ENCODE data around the gene MAPRE3. TPM values are rescaled to one million over a fixed set of nuclear protein-coding genes. Genes with fewer than 3 reads are reported as not detected.

The MAPRE3 gene
- total RNA-seq, 1 experiment from 2014 or later, result 11.6 TPM

- BruUV-seq (replicated peaks), result no TSS peak
- no peaks in the 10 kb centered on the region for H3K36me3 ChIP-seq (ENCODE audit: control insufficient read depth, insufficient read depth, low read length)
- H3K4me1 ChIP-seq (ENCODE audit: control insufficient read depth, insufficient read depth, low read length), result no peaks in the 10 kb centered on the region
- H3K27me3 ChIP-seq (ENCODE audit: control insufficient read depth, insufficient read depth, low read length), result no peaks in the 10 kb centered on the region
- ATAC-seq, result no peak
- intact Hi-C loops (cut with micrococcal nuclease; ENCODE audit: unreplicated experiment), result no loop called here
- H3K9me3 ChIP-seq (ENCODE audit: control insufficient read depth, insufficient read depth, low read depth, low read length), result no peaks in the 10 kb centered on the region
- POLR2A ChIA-PET, result no interaction called here
- CTCF ChIA-PET, result no interaction called here
- in situ Hi-C loops (cut with HindIII; ENCODE audit: low pct_unique_long_range_greater_than_20kb, low sequenced_read_pairs), result no loop called here
- no peak for TF ChIP-seq POLR2AphosphoS5 (IDR thresholded peaks at IDR 0.05; ENCODE audit: low read depth, low read length)
- TF ChIP-seq TCF7L2 (IDR thresholded peaks at IDR 0.05; ENCODE audit: low read depth, low read length), result no peak
- no peak for TF ChIP-seq CTCF (IDR thresholded peaks at IDR 0.05)
- TF ChIP-seq REST (IDR thresholded peaks at IDR 0.05; ENCODE audit: insufficient read depth in 1 of 2, low read depth in 2 of 2, low read length in 1 of 2), result no peak
- TF ChIP-seq SIN3A (IDR thresholded peaks at IDR 0.05; ENCODE audit: borderline replicate concordance, insufficient read depth, low read depth, low read length), result no peak
- H3K27ac ChIP-seq (ENCODE audit: low read length), result no peak overlapping the region
- H3K4me3 ChIP-seq (ENCODE audit: low read depth in 2 of 2, low read length in 2 of 2), result no peak overlapping the region
- no peak for DNase-seq (ENCODE audit: low read depth, low spot score)
Measured at GRCh38 chr2:26934985-26935384, 35.5 kb upstream of the MAPRE3 start.

DNA sequence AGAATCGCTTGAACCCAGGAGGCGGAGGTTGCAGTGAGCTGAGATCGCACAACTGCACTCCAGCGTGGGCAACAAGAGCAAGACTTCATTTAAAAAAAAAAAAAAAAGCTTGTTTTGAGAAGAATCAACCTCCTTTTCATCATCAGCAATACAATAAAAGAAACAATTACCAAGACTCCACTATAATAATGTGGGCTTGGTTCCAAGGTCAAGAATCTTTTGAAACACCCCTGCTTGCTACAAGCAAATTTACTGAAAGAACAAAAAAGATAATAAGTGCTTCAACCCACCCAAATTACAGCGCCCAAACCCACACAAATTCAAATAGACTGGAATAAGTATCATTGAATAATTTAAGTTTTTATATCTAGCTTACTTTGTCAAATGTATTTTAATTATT, 33.6 kb upstream of the MAPRE3 start:
- Histone ChIP-seq H3K27ac (ENCODE audit: low read length) (no peak overlapping the region), H3K36me3 (ENCODE audit: control insufficient read depth, insufficient read depth, low read length) (no peaks in the 10 kb centered on the region), H3K4me1 (ENCODE audit: control insufficient read depth, insufficient read depth, low read length) (no peaks in the 10 kb centered on the region), H3K9me3 (ENCODE audit: control insufficient read depth, insufficient read depth, low read depth, low read length) (no peaks in the 10 kb centered on the region), H3K4me3 (ENCODE audit: low read depth in 2 of 2, low read length in 2 of 2) (no peak overlapping the region), H3K27me3 (ENCODE audit: control insufficient read depth, insufficient read depth, low read length) (no peaks in the 10 kb centered on the region)
- ATAC-seq (no peak), DNase-seq (ENCODE audit: low read depth, low spot score) (no peak)
- ChIA-PET POLR2A (interaction anchor here (0.7 kb wide), 1 partner anchor 366 kb away, joined by 4 read pairs; no protein-coding TSS in a partner anchor), CTCF (no interaction called here)
- BruUV-seq (replicated peaks), result no TSS peak
- in situ Hi-C loops (cut with HindIII; ENCODE audit: low pct_unique_long_range_greater_than_20kb, low sequenced_read_pairs) (no loop called here), intact Hi-C loops (cut with micrococcal nuclease; ENCODE audit: unreplicated experiment) (no loop called here)
- TF ChIP-seq POLR2AphosphoS5 (IDR thresholded peaks at IDR 0.05; ENCODE audit: low read depth, low read length) (no peak), SIN3A (IDR thresholded peaks at IDR 0.05; ENCODE audit: borderline replicate concordance, insufficient read depth, low read depth, low read length) (no peak), REST (IDR thresholded peaks at IDR 0.05; ENCODE audit: insufficient read depth in 1 of 2, low read depth in 2 of 2, low read length in 1 of 2) (no peak), CTCF (IDR thresholded peaks at IDR 0.05) (no peak), TCF7L2 (IDR thresholded peaks at IDR 0.05; ENCODE audit: low read depth, low read length) (no peak)
